GM19463 (cell line): ENCODE data around the gene JMJD4.
A peak's percentile ranks its signal among the peaks of the same experiment; 100 is the strongest.
"Not testable (repeated sequence)": the region's sequence is repeated elsewhere in the genome, so short reads cannot be mapped to it uniquely, and the experiment has no call there.

Experiments
- ATAC-seq: cut with Tn5 transposase; IDR thresholded peaks from one replicate; pipeline ENCODE4 v1.9.1; 2021; ENCODE audit warnings: mild to moderate bottlenecking, moderate library complexity; ENCODE audit not compliant: unreplicated experiment

The JMJD4 gene

DNA sequence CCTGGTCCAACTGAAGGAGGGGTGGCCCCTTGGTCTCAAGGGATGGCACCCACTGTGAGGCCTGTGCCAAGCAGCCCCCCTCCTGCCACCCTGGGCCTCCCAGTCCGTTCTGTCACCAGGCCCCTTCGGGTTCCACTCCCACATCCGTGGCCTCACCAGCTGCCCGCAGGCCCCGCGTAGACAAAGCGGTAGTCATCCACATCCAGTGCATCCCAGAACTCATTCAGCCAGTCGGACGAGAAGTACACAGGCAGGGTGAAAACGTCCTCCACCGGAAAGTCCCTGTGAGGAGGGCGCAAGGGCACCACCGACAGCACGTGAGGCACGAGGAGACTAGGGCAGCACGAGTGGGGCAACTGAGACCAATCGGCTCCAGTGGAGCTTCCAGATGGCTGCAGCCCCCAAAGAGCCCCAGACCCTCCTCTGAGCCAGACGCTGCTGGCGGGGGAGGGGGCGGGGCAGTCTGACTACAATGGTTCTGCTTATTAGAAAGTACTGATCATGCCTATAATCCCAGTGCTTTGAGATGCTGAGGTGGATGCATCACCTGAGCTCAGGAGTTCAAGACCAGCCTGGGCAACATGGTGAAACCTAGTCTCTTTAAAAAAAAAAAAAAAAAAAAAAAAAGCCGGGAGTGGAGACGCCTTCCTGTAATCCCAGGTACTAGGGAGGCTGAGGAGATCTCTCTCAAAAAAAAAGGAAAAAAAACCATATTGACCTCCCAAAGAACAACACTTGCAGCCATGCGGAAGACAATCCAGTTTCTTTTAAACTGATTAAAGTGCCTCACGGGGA lies 1.2 kb downstream of the JMJD4 start:
- no peak for ATAC-seq

DNA sequence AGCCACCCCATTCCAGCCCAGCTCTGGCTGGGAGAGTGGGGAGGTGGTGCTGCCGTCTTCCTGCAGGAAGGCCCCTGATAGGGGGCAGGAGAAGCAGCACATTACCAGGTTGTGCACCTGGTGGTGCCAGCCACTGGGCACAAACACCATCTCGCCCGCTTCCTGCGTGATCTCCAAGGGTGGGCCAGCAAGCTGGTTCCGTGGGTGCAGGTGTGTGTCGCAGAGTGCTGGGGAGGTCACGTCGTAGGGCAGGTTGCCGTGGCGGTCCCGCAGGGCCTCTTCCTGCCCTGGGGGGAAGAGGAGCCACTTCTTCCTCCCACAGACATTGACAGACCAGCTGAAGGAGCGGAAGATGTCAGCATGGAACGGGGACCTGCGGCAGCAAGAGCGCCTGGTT lies 1.8 kb downstream of the JMJD4 start:
- ATAC-seq: no peak

DNA sequence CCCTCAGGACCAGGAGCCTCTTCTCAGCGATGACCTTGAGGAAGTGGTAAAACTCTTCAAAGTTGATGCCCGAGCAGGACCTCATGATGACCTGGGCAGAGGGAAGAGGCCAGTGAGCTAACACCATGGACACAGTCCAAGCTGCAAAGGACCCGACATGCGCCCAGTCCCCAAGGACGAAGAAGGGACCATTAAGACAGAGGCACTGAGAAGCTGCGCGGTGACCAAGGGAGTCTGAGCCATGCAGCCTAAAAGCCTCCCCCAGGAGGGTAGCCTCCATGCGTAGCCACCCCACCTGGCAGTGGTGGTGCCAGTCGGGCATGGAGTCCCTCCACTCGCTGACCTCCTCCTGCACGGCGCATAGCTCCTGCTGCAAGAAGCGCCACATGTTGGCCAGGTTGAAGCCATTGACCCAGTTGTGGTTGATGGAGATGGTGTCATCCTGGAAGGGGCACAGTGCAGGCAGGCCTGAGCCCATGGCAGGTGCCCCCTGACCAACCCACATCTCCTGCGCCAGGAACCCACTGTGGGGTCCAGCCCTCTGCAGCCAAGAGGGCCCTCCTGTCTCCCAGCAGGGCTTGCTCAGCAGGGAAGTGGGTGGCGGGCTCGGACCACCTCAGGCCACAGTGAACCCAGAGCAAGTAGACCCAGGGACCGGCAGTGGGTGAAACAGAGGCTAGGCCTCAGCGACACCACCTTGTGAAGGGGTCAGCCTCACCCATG lies 2.4 kb downstream of the JMJD4 start:
- no peak for ATAC-seq

DNA sequence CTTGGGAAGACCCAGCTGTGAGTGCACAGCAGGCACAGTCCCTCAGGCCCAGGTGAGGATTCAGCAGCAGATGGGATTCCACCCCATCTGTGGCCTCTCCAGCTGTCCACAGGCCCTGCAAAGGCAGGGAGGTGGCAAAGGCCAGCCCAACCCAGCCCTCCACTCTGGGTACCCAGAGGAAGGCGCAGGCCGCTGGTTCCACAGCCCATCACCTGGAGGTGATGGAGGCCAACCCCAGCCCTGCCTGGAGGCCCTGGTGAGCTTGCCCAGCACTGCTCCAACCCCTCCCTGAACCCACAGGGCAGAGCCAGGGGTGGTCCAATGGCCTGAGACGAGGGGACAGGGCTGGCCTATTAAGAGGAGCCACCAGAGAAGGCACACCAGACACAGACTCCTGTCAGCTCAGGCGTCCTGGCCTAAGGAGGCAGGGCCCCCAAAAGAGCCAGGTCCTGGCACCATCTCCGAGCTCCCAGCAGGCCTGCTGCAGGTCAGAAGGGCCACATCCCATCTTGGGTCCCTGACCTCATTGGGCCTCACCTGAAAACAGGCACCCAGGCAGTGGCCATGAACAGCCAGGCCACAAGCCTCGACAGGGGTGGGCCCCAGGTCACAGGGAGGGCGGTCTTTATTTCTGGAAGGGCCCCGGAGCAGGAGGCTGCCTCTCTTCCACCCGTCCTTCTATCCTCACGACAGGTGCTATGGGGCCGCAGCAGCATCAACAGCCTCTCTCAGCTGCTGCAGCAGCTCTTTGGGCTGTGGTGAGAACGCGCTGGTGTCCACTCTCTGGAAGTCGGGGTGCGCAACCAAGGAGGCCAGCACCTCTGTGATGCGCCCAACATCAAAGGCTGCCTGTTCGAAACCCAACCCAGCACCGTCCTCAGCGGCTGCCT lies 3.2 kb downstream of the JMJD4 start:
- no peak for ATAC-seq

DNA sequence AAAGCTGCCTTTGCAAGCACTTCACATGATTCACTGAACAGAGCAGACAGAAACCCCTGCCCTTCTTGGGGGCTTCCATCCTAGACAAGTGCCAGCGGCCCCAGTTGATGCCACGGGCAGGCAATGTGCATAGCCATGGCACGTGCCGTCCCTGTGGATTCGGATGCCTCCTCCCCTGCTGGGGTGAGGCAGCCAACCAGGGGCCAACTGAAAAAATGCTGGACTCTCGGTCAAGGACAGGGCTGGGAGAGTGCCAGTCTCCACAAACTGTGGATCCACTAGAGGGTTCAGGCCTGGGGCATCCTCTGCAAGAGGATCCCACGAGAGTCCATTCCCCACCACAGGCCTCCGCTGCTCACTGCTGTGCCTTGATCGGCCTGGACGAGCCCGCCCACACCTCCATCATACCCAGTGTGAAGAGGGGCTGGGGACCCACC lies 3.8 kb downstream of the JMJD4 start:
- ATAC-seq: no peak

DNA sequence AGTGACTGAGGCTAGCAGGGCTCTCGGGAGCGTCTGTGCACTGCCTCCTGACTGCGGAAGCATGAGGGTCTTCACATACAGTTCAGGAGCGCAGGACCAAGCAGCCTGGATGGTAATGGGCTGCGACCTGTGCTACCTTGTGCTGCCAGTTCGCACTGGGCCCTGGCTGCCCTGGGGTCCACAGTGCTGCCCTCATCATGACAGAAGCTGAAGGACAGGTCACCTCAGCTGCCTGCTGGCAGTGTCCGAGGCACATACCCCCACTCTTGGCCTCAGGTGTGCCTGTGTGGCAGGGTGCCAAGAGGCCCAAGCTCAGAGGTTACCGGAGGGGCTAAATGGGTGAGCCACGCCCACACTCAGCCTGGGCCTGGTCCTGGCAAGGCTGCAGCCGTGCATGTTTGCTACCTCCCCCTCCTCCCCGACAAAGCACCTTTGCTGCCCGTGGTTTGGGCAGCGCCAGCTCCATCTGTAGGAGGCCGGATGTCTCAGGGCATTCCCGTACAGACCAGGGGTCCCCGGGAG lies 4.4 kb downstream of the JMJD4 start:
- no peak for ATAC-seq

DNA sequence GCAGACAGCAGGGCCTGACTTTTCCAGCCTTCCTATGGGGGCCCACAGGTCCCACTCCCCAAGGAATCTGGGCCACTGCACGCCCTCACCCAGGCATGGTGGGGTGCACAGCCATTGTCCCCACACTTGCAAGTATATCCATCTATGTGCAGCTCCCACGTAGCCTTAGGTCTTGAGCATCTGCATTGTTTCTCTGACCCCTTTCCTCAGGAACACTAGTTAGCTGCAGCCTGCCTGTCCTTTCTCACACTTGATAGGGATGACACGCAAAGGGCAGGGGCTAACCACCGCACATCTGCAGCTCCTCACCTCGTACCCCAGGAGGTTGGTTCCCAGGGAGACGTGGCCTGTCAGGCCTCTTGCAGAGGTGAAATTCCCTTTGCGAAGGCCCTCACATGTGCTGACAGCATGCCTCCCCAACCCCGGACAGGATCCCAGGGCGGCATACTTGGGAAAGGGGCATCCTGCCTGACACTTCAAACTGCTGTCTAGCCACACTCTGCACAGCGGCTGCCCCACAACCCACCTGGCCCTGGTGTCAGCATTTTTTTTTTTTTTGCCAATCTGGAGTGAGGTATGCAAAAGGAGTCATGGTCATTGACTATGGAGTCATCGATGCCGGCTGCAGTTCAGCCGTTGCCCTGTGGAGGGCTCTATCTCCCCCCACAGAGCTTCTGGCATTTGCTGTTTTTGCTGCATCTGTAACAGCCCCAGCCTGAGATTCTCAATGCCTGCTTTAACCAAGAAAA lies 5.0 kb downstream of the JMJD4 start:
- no peak for ATAC-seq

DNA sequence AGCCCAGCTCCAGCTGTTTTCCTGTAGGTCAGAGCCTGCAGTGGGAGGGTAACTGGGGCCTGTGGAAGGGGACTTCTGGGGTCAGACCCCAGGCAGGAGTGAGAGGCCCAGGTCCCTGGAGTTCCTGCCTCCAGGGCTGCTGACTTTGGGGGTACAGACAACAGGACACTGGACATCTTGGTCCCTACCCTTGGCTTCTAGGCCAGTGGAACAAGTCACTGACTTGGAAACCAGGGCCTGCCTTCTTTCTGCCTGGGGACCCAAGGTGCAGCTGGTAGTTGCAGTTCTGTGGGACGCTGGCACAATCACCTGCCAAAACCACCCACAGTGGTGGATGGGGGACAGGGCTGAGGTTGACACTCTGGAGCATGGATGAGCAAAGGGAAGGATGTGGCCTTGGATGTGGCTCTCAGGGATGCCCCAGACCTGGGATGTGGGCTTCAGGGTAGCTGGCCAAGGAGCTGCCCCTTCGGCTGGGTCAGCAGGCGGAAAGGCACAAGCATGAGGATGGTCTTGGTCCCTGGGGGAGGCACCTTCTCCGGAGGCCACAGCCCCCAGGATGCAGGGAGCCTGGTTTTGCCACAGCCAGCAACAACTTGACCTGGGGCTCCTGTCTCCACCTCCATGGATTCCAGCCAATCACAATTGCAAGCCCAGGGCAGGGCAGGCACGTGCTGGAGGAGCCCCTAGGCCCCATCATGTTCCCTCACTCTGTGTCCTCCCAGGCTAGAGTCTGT lies 5.8 kb downstream of the JMJD4 start:
- ATAC-seq: no peak

DNA sequence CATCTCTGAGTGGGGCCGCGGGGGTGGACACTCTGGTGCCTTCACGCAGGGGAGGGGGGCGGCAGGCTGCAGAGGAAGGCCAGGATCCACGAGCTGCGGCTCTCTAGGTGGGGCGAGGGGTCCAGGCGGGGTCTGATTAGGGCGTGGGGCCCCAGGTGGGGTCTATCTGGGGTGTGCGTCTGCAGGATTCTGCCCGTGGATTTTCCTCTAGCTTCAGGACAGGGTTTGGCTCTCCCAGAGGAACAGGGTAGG lies 6.3 kb downstream of the JMJD4 start:
- ATAC-seq: peak; percentile 6

DNA sequence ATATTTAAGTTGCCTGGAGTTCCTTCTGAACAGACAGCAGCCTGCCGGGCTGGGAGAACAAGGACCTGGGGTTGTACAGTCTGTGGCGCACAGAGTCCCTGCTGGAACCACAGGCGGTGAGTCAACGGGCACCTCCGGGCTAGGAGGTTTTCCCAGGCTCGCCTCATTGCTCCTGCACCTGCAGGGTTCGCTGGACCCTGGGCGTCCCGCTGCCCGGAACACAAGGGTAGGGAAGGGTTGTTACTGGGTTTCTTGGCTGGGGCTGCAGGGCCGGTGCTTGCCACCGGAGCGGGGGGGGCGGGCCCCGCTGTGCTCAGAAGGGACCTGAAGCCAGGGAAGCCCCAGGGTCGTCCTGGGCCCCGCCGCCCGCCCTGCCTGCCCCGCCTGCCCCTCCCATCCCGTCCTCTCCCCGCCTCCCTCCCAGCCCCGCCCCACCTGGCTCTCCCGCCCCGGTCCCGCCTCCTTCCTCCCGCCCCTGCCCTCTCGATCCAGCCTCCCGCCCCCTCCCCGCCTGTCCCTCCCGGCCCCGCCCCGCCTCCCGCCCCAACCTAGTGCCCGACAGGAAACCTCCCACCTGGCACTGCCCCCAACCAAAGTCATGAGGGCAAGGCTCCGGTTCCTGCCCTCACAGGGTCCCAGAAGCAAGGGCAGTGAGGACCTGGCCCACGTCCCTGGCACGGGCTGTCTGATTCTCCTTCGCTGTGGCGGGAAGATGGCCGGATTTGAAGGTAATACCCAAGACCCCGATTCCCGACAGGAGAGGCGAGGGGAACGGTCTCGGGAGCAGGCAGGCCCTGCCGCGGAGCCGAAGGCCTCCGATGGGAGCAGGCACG lies 6.8 kb downstream of the JMJD4 start:
- ATAC-seq: peak; percentile 44

DNA sequence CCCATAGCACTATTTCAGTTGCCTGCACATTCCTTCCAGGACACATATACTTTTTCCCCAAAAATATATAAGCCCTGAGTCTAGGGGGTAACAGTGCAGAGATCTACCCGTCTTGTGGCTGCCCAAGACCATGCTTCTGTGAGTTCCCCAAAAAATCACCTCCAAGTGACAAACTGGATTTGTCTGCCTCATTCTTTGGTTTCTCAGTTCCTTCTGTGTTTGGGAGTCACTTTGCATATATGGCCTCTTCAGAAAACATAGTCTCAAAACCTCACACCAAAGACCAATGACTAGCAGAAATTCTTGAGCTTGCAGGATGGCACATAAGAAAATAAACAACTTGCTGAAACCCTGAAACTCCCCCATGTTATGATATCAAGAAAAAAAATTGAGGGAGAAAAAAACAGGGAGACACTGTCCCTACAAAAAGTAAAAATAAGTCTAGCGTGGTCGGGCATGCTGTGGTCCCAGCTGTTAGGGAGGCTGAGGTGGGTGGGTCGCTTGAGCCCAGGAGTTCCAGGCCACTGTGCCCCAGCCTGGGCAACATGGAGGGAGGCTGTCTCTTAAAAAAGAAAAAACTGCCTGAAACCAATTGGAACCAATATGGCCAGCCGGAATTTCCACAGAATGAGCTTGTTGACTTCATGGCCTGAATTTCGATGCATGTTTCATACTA lies 8.0 kb downstream of the JMJD4 start:
- no peak for ATAC-seq

DNA sequence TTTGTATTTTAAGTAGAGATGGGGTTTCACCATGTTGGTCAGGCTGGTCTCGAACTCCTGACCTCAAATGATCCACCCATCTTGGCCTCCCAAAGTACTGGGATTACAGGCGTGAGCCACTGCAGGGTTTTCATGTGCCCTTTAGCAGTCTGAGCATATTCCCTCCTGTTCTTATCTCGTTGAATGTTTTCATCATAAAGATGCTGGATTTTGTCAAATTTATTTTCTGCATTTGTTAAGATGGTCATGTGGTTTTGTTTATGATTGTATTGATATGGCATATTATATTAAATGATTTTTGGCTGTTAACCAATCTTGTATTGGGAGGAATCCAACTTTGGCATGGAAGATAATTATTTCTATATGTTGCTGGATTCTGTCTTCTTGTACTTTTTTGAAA lies 8.8 kb downstream of the JMJD4 start:
- ATAC-seq: no peak

DNA sequence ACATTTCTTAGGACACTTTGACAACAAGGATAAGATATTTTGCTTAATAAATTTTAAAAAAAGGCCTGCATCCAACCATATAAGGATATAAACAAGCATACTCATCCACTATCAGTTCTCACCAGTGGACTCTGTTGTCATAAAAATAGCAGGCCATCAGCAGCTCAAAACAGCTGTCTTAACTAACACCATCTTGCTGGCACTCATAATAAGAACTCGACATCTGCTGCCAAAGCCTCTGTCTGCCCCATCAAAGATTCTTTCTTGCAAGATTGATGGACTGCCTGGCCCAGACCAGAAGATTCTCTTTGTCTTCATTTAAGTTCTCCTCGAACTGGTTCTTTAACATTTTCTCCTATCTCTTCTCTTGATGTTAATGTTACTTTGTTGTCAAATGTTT lies 10.1 kb downstream of the JMJD4 start:
- ATAC-seq: no peak

DNA sequence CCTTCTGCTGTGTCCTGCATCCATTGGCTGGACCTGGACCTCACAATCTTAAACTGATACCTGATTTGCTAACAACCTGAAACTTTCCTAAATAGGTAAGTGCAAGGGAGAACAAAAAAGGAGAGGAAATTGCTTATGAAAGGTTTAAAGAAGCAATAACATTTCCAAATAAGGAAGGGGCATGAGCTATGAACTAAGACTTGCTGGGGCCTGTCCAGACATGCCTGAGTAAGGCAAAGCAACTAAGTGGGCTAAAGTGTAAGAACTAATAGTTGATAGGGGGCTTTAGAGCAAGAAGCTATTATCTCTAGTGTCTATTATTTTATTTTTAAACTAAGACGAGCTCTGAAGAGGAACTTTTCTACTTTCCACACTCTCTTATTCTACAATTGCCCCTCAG lies 11.6 kb downstream of the JMJD4 start:
- no peak for ATAC-seq

DNA sequence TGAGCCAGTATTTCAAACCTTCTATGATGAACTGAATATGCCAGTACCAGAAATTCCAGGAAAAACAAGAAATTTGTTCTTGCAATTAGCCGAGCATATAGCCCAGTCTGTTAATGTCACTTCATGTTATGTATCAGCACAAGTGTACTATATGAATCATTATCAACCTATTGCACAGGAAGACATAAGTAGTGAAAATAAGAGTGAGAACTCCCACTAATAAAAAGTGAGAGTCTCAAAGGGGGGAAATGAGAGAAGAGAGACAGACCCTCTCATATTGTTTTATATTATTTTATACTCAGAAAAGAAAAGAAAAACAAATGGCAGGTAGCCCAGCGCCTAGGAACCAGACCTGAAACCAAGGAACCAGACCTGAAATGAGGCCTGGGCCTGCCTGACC lies 16.2 kb downstream of the JMJD4 start:
- ATAC-seq: no peak

DNA sequence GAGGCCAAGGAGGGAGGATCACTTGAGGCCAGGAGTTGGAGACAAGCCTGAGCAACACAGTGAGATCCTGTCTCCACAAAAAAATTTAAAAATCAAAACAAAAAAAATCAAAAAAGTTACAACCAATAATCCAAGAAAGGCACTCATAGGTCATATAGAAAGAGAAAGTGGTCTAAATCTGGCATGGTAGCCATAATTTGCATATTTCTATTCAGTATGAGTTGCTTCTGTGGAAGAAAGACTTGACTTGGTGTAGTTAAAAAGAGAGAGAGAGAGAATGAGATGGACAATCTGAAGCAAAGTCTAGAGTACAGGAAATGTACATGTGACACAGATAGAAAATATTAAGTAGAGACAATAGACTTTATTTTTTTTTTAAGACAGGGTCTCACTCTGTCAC lies 22.5 kb downstream of the JMJD4 start:
- no peak for ATAC-seq

DNA sequence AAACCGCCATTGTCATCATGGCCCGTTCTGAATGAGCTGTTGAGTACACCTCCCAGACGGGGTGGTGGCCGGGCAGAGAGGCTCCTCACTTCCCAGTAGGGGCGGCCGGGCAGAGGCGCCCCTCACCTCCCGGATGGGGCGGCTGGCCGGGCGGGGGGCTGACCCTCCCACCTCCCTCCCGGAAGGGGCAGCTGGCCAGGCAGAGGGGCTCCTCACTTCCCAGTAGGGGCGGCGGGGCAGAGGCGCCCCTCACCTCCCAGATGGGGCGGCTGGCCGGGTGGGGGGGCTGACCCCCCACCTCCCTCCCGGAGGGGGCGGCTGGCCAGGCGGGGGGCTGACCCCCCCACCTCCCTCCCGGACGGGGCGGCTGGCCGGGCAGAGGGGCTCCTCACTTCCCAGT lies 24.6 kb downstream of the JMJD4 start:
- not testable (repeated sequence) for ATAC-seq

DNA sequence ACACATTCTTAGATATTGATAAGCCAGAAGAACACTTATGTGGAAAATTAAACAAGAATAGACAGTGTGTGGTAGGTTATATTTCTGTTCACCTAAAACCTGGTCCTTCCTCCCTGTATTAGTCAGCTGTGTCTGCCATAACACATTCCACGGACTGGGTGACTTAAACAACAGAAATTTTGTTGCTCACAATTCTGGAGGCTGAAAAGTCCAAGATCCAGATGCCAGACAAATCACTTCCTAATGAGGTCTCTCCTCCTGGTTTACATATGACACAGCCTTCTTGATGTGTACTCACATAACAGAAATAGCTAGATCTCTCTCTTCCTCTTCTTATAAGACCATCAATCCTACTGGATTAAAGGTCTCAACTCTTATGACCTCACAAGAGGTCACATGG lies 25.7 kb downstream of the JMJD4 start:
- ATAC-seq: no peak

DNA sequence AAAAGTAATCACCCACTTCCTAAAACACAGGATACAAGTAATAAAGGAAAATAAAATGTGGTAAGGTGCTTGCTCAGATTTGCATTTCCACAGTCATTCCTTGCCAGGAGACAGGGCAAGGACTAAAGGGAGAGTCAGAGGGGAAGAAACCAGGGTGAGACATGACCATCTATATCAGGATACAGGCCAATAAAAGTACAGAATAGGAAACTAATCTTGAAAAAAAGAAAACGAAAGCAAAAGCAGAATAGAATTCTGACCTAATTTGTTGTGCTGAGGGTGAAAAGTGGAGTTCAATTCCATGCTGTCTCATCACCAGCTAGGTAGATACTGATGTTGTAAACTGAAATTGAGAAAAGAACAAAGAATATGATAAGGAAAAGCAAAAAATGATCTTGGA lies 27.3 kb downstream of the JMJD4 start:
- ATAC-seq: no peak
